Esophagus muscularis mucosa (tissue), 4 donors: Measurements from ENCODE around the gene CAMKV.
"Not testable (repeated sequence)": the region's sequence is repeated elsewhere in the genome, so short reads cannot be mapped to it uniquely, and the experiment has no call there.

ENCODE experiments used
- CTCF ChIP-seq, 3 experiments: fragments of 200-600 bp in 2 of 3; fragments of 450-650 bp in 1 of 3; sonication (generic) in 2 of 3; IDR thresholded peaks; one replicate each; pipeline ENCODE4 v1.5.1; 2017 to 2019; ENCODE audit warnings: antibody characterized with exemption in 3 of 3, mild to moderate bottlenecking in 2 of 3, moderate library complexity in 1 of 3
- EP300 ChIP-seq: sonication (generic); formaldehyde crosslinking; IDR thresholded peaks from one replicate; pipeline ENCODE4 v1.6.1; 2017; ENCODE audit warnings: antibody characterized with exemption
- POLR2A ChIP-seq: fragments of 450-650 bp; IDR thresholded peaks from one replicate; pipeline ENCODE4 v1.6.1; 2017; ENCODE audit warnings: antibody characterized with exemption, moderate library complexity, mild to moderate bottlenecking, low read depth
- POLR2AphosphoS5 ChIP-seq, 2 donors: sonication (generic); formaldehyde crosslinking; IDR thresholded peaks; one replicate each; pipeline ENCODE4 v1.6.1; 2017; ENCODE audit warnings: antibody characterized with exemption in 2 of 2

- TF ChIP-seq POLR2A; CTCF (IDR thresholded peaks at IDR 0.05); POLR2AphosphoS5 (IDR thresholded peaks at IDR 0.05); EP300: not testable (repeated sequence)
Observed at GRCh38 chr3:49823131-49823530, 46.6 kb downstream of the CAMKV start.
